K562 (cell line): Measurements from ENCODE around the gene OR2H2.

Experiments used
- CEBPB ChIP-seq: fragments of 450-650 bp; IDR thresholded peaks from 2 replicates; pipeline ENCODE4 v1.6.1; 2016; ENCODE audit warnings: missing genetic modification characterization, missing compliant biosample characterization
- CTCF ChIP-seq, 3 experiments: IDR thresholded peaks in 2 of 3; conservative IDR thresholded peaks in 1 of 3; 2 replicates each; pipeline ENCODE4 v1.5.1; 2011 to 2012; ENCODE audit warnings: low read length in 3 of 3, mild to moderate bottlenecking in 3 of 3, control low read depth in 2 of 3, improper control_type of control experiment in 1 of 3, inconsistent platforms in 1 of 3, low read depth in 1 of 3, mixed read lengths in 1 of 3, moderate library complexity in 1 of 3; ENCODE audit not compliant: insufficient read depth in 2 of 3
- HNRNPH1 ChIP-seq: fragments of 200-400 bp; formaldehyde crosslinking; optimal IDR thresholded peaks from 2 replicates; pipeline ENCODE3; 2017; ENCODE audit warnings: low read depth, mild to moderate bottlenecking, low read length, moderate library complexity
- MAFF ChIP-seq: IDR thresholded peaks from 2 replicates; pipeline ENCODE4 v1.6.1; 2012; ENCODE audit warnings: low read length, improper control_type of control experiment
- NONO ChIP-seq, 2 experiments: fragments of 200-400 bp in 1 of 2; fragments of 450-650 bp in 1 of 2; formaldehyde crosslinking in 1 of 2; IDR thresholded peaks; 2 replicates each; pipeline ENCODE4 v1.6.1; 2017; ENCODE audit warnings: low read depth in 2 of 2, mild to moderate bottlenecking in 2 of 2, moderate library complexity in 2 of 2, low read length in 1 of 2
- POLR2A ChIP-seq: fragments of 450-650 bp; conservative IDR thresholded peaks from 2 replicates; pipeline ENCODE4 v1.6.1; 2016
- SUPT5H ChIP-seq: fragments of 450-650 bp; IDR thresholded peaks from 2 replicates; pipeline ENCODE4 v1.6.1; 2016
- TAF1 ChIP-seq: IDR thresholded peaks from 2 replicates; pipeline ENCODE4 v1.6.1; 2011; ENCODE audit warnings: mild to moderate bottlenecking, low read length, moderate library complexity; ENCODE audit not compliant: insufficient read depth, control insufficient read depth, severe bottlenecking; ENCODE audit errors: extremely low read depth
- TSHZ1 ChIP-seq: fragments of 250-450 bp; sonication (Bioruptor Pico); IDR thresholded peaks from 2 replicates; pipeline ENCODE4 v1.4.0; 2020; ENCODE audit warnings: mild to moderate bottlenecking, moderate library complexity
- ZBTB7A ChIP-seq: IDR thresholded peaks from 2 replicates; pipeline ENCODE4 v1.6.1; 2011; ENCODE audit warnings: low read depth, mild to moderate bottlenecking, low read length, moderate library complexity, borderline replicate concordance; ENCODE audit not compliant: control insufficient read depth

GRCh38 chr6:29603456-29603855 lies 18.5 kb downstream of the OR2H2 start:
- TF ChIP-seq MAFF (no peak), CTCF (IDR thresholded peaks at IDR 0.05 in 2 of 3, conservative IDR thresholded peaks at IDR 0.05 in 1 of 3; ENCODE audit: insufficient read depth in 2 of 3, low read depth in 1 of 3, low read length in 3 of 3) (no peak), CEBPB (tag) (no peak), TSHZ1 (CRISPR knock-in tag) (no peak), POLR2A (no peak), HNRNPH1 (no peak), NONO (IDR thresholded peaks at IDR 0.05; ENCODE audit: low read depth in 2 of 2, low read length in 1 of 2) (no peak), ZBTB7A (no peak), SUPT5H (no peak), TAF1 (no peak)
